Neural progenitor cell (in vitro differentiated cells): ENCODE data around the gene COL4A2. TPM values are rescaled to one million over a fixed set of nuclear protein-coding genes. Genes with fewer than 3 reads are reported as not detected.
A peak's percentile ranks its signal among the peaks of the same experiment; 100 is the strongest.

Experiments
- DNase-seq: peaks from one replicate; pipeline ENCODE4 v3.0.0-alpha.2; 2016; ENCODE audit warnings: low spot score
- H2AFZ ChIP-seq: fragments of 200-600 bp; sonication (generic); replicated peaks from 2 replicates; pipeline ENCODE4 v1.6.1; 2016; ENCODE audit warnings: antibody characterized with exemption
- H3F3A ChIP-seq: fragments of 200-600 bp; sonication (generic); 2 replicates; pipeline ENCODE4 v1.6.1; 2016; ENCODE audit warnings: antibody characterized with exemption, low read depth
- H3K27ac ChIP-seq: fragments of 200-600 bp; sonication (generic); 2 replicates; pipeline ENCODE4 v1.5.1; 2016; ENCODE audit warnings: mild to moderate bottlenecking
- H3K27me3 ChIP-seq: fragments of 200-600 bp; sonication (generic); 2 replicates; pipeline ENCODE4 v1.6.1; 2016; ENCODE audit warnings: mild to moderate bottlenecking, moderate library complexity
- H3K36me3 ChIP-seq: fragments of 200-600 bp; sonication (generic); 2 replicates; pipeline ENCODE4 v1.5.1; 2016
- H3K4me1 ChIP-seq: fragments of 200-600 bp; sonication (generic); 2 replicates; pipeline ENCODE4 v1.6.1; 2016; ENCODE audit warnings: mixed run types
- H3K4me2 ChIP-seq: fragments of 200-600 bp; sonication (generic); 2 replicates; pipeline ENCODE4 v1.6.1; 2016
- H3K4me3 ChIP-seq: fragments of 200-600 bp; sonication (generic); 2 replicates; pipeline ENCODE4 v1.5.1; 2016
- H3K79me2 ChIP-seq: fragments of 200-600 bp; sonication (generic); 2 replicates; pipeline ENCODE4 v1.6.1; 2016; ENCODE audit warnings: low read depth
- H3K9ac ChIP-seq: fragments of 200-600 bp; sonication (generic); 2 replicates; pipeline ENCODE4 v1.6.1; 2016
- H3K9me3 ChIP-seq: fragments of 200-600 bp; sonication (generic); 2 replicates; pipeline ENCODE4 v1.5.1; 2016; ENCODE audit warnings: low read depth
- H4K20me1 ChIP-seq: fragments of 200-600 bp; sonication (generic); 2 replicates; pipeline ENCODE4 v1.6.1; 2016; ENCODE audit warnings: low read depth
- H3K27ac Mint-ChIP-seq: 3 replicates; pipeline ENCODE4 v1.8.0; 2021; ENCODE audit warnings: mixed read lengths
- H3K27me3 Mint-ChIP-seq: 2 replicates; pipeline ENCODE4 v1.8.0; 2022; ENCODE audit warnings: low read depth, mild to moderate bottlenecking, inconsistent platforms, moderate library complexity, mixed read lengths; ENCODE audit not compliant: insufficient read depth
- H3K36me3 Mint-ChIP-seq: 3 replicates; pipeline ENCODE4 v1.8.0; 2021; ENCODE audit warnings: mixed read lengths
- H3K4me1 Mint-ChIP-seq: 3 replicates; pipeline ENCODE4 v1.8.0; 2021; ENCODE audit warnings: mixed read lengths
- H3K4me3 Mint-ChIP-seq: 3 replicates; pipeline ENCODE4 v1.8.0; 2021; ENCODE audit warnings: mild to moderate bottlenecking, moderate library complexity, mixed read lengths
- H3K9me3 Mint-ChIP-seq: 3 replicates; pipeline ENCODE4 v1.8.0; 2020; ENCODE audit warnings: mixed read lengths
- EZH2 ChIP-seq: fragments of 200-600 bp; sonication (generic); IDR thresholded peaks from 2 replicates; pipeline ENCODE4 v1.6.1; 2017; ENCODE audit warnings: antibody characterized with exemption, mild to moderate bottlenecking, moderate library complexity
- EZH2phosphoT487 ChIP-seq: fragments of 200-600 bp; sonication (generic); IDR thresholded peaks from 2 replicates; pipeline ENCODE4 v1.6.1; 2017; ENCODE audit warnings: antibody characterized with exemption
- total RNA-seq: library from RNA; depleted of rRNA; stranded (reverse); fragments of >200 nt; gene quantifications from 2 replicates; pipeline ENCODE4 v1.2.3, GENCODE V29; 2015; ENCODE audit warnings: low replicate concordance
- TF ChIP-seq, protein P1 (sequence below): fragments of 200-600 bp; sonication (generic); IDR thresholded peaks from 2 replicates; pipeline ENCODE4 v1.5.1; 2017; ENCODE audit warnings: antibody characterized with exemption, mild to moderate bottlenecking

Gene COL4A2
- total RNA-seq, 1 donor from 2014 or later, result 73.6 TPM

DNA sequence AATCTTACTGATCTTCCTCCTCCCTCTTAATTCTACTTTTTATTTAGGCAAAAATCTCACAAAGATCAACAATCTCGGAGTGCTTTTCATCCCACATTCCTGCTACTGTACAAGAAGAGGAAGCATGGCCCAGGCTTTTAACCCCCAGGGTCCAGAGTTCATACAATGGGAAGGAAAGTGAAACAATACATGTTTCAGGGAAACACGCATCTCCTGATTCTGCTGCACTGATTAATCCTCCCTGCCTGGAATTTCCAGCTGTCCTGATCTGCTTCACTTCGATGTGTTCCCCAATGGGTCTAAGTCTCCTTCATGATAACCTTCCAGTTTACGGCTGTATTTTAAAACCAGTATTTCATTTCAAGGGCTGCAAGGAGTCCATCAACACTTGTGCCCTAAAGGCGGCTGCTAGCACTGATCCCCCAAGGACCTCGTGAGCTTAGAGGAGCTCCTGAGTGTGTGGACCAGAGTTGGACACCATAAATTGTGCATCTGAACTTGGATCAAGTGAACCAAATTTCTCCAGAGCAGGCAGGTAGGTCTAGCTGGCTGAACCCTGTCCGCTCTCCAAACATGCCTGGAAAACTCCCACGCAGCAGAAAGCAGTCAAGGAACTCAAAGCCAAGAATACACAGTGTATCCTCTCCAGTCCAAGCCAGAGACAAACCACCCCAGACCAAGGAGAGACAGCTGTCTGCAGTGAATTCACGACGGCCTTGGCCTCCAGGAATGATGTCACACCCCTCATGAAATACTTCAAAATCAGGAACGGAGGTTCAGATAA lies 44.4 kb upstream of the COL4A2 start:
- peaks cover 16% of the 10 kb centered on the region for H3K79me2 ChIP-seq
- no peaks in the 10 kb centered on the region for H3K9me3 Mint-ChIP-seq
- no peaks in the 10 kb centered on the region for H3K27me3 ChIP-seq
- peaks cover 11% of the 10 kb centered on the region for H3K27me3 Mint-ChIP-seq
- H2AFZ ChIP-seq, result no peak overlapping the region
- peaks cover 8% of the 10 kb centered on the region for H3K36me3 Mint-ChIP-seq
- H3K4me1 Mint-ChIP-seq, result peaks cover 63% of the 10 kb centered on the region
- no peak overlapping the region for H3K4me3 Mint-ChIP-seq
- peak; percentile 58 for DNase-seq
- peak overlapping the region; percentile 11 for H3K27ac Mint-ChIP-seq
- peaks cover 62% of the 10 kb centered on the region for H4K20me1 ChIP-seq
- peaks cover 44% of the 10 kb centered on the region for H3F3A ChIP-seq
- H3K27ac ChIP-seq, result no peak overlapping the region
- TF ChIP-seq EZH2 (no peak), EZH2phosphoT487 (no peak)
- TF ChIP-seq, protein P1, sequence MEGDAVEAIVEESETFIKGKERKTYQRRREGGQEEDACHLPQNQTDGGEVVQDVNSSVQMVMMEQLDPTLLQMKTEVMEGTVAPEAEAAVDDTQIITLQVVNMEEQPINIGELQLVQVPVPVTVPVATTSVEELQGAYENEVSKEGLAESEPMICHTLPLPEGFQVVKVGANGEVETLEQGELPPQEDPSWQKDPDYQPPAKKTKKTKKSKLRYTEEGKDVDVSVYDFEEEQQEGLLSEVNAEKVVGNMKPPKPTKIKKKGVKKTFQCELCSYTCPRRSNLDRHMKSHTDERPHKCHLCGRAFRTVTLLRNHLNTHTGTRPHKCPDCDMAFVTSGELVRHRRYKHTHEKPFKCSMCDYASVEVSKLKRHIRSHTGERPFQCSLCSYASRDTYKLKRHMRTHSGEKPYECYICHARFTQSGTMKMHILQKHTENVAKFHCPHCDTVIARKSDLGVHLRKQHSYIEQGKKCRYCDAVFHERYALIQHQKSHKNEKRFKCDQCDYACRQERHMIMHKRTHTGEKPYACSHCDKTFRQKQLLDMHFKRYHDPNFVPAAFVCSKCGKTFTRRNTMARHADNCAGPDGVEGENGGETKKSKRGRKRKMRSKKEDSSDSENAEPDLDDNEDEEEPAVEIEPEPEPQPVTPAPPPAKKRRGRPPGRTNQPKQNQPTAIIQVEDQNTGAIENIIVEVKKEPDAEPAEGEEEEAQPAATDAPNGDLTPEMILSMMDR, result no peak
- H3K4me2 ChIP-seq, result peak overlapping the region; percentile 24
- H3K4me1 ChIP-seq, result peaks cover 65% of the 10 kb centered on the region
- H3K9ac ChIP-seq, result no peak overlapping the region
- H3K36me3 ChIP-seq, result no peaks in the 10 kb centered on the region
- no peak overlapping the region for H3K4me3 ChIP-seq
- no peaks in the 10 kb centered on the region for H3K9me3 ChIP-seq

DNA sequence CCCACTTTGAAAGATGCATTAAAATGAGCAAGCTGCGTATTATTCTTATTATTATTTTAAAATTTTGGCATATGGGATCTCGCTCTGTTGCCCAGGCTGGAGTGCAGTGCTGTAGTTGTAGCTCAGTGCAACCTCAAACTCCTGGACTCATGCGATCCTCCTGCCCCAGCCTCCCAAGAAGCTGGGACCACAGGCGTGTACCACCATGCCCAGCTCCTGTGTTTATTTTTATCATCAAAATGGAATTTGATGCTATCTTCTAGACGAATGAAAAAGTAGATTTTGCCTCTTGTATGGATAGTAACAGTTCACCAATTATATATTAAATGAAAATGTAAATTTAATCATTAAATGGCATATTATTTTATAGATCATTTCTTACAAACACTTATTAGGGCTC lies 43.7 kb upstream of the COL4A2 start:
- Histone ChIP-seq H3K9me3 (no peaks in the 10 kb centered on the region), H3K36me3 (no peaks in the 10 kb centered on the region), H3K4me2 (no peak overlapping the region), H3F3A (peaks cover 49% of the 10 kb centered on the region), H2AFZ (no peak overlapping the region), H3K9ac (no peak overlapping the region), H3K27ac (no peak overlapping the region), H3K79me2 (peaks cover 16% of the 10 kb centered on the region), H3K4me3 (no peak overlapping the region), H4K20me1 (peaks cover 70% of the 10 kb centered on the region), H3K4me1 (peaks cover 71% of the 10 kb centered on the region), H3K27me3 (no peaks in the 10 kb centered on the region)
- Mint-ChIP-seq H3K4me1 (peaks cover 67% of the 10 kb centered on the region), H3K27me3 (peaks cover 13% of the 10 kb centered on the region), H3K9me3 (no peaks in the 10 kb centered on the region), H3K4me3 (no peak overlapping the region), H3K36me3 (peaks cover 5% of the 10 kb centered on the region), H3K27ac (no peak overlapping the region)
- DNase-seq, result no peak
- TF ChIP-seq EZH2 (no peak), EZH2phosphoT487 (no peak)
- TF ChIP-seq, protein P1, result no peak

DNA sequence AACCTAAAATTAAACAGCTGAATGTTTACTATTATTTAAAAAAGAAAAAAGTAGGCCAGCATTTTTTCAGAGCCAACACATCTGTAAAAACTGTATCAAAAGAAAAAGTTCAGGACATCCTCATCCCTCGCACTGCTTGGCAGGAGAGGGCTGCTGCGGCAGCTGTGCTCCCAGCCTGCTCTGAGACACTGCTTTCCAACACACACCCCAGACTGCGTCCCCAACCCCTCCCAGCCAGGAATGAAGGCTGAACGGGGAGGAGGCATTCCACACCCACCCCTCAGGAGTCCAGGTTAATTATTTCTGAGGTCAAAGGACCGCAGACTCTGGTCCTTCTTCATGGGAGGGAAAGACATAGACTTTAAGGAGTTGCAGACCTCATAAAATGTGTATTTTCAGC lies 43.2 kb upstream of the COL4A2 start:
- Histone ChIP-seq H3K27ac (no peak overlapping the region), H3K36me3 (no peaks in the 10 kb centered on the region), H3K4me1 (peaks cover 71% of the 10 kb centered on the region), H3K4me3 (no peak overlapping the region), H3K27me3 (peaks cover 4% of the 10 kb centered on the region), H2AFZ (no peak overlapping the region), H3K4me2 (peak overlapping the region; percentile 35), H3K79me2 (peaks cover 18% of the 10 kb centered on the region), H3K9me3 (no peaks in the 10 kb centered on the region), H3F3A (peaks cover 49% of the 10 kb centered on the region), H3K9ac (no peak overlapping the region), H4K20me1 (peaks cover 74% of the 10 kb centered on the region)
- peaks cover 13% of the 10 kb centered on the region for H3K27me3 Mint-ChIP-seq
- TF ChIP-seq, protein P1, result no peak
- TF ChIP-seq EZH2 (no peak), EZH2phosphoT487 (no peak)
- no peaks in the 10 kb centered on the region for H3K9me3 Mint-ChIP-seq
- H3K4me3 Mint-ChIP-seq, result no peak overlapping the region
- H3K36me3 Mint-ChIP-seq, result peaks cover 5% of the 10 kb centered on the region
- H3K27ac Mint-ChIP-seq, result peak overlapping the region; percentile 29
- peak; percentile 45 for DNase-seq
- H3K4me1 Mint-ChIP-seq, result peaks cover 67% of the 10 kb centered on the region
